NCI-H2227 (cell line): Measurements from ENCODE around the gene PLCH2.

Experiments
- DNase-seq: peaks from one replicate; lab custom pipeline; 2025; ENCODE audit not compliant: unreplicated experiment; lab: John Stamatoyannopoulos, UW

Gene PLCH2, protein sequence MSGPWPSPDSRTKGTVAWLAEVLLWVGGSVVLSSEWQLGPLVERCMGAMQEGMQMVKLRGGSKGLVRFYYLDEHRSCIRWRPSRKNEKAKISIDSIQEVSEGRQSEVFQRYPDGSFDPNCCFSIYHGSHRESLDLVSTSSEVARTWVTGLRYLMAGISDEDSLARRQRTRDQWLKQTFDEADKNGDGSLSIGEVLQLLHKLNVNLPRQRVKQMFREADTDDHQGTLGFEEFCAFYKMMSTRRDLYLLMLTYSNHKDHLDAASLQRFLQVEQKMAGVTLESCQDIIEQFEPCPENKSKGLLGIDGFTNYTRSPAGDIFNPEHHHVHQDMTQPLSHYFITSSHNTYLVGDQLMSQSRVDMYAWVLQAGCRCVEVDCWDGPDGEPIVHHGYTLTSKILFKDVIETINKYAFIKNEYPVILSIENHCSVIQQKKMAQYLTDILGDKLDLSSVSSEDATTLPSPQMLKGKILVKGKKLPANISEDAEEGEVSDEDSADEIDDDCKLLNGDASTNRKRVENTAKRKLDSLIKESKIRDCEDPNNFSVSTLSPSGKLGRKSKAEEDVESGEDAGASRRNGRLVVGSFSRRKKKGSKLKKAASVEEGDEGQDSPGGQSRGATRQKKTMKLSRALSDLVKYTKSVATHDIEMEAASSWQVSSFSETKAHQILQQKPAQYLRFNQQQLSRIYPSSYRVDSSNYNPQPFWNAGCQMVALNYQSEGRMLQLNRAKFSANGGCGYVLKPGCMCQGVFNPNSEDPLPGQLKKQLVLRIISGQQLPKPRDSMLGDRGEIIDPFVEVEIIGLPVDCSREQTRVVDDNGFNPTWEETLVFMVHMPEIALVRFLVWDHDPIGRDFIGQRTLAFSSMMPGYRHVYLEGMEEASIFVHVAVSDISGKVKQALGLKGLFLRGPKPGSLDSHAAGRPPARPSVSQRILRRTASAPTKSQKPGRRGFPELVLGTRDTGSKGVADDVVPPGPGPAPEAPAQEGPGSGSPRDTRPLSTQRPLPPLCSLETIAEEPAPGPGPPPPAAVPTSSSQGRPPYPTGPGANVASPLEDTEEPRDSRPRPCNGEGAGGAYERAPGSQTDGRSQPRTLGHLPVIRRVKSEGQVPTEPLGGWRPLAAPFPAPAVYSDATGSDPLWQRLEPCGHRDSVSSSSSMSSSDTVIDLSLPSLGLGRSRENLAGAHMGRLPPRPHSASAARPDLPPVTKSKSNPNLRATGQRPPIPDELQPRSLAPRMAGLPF (N-terminal part only)

DNA sequence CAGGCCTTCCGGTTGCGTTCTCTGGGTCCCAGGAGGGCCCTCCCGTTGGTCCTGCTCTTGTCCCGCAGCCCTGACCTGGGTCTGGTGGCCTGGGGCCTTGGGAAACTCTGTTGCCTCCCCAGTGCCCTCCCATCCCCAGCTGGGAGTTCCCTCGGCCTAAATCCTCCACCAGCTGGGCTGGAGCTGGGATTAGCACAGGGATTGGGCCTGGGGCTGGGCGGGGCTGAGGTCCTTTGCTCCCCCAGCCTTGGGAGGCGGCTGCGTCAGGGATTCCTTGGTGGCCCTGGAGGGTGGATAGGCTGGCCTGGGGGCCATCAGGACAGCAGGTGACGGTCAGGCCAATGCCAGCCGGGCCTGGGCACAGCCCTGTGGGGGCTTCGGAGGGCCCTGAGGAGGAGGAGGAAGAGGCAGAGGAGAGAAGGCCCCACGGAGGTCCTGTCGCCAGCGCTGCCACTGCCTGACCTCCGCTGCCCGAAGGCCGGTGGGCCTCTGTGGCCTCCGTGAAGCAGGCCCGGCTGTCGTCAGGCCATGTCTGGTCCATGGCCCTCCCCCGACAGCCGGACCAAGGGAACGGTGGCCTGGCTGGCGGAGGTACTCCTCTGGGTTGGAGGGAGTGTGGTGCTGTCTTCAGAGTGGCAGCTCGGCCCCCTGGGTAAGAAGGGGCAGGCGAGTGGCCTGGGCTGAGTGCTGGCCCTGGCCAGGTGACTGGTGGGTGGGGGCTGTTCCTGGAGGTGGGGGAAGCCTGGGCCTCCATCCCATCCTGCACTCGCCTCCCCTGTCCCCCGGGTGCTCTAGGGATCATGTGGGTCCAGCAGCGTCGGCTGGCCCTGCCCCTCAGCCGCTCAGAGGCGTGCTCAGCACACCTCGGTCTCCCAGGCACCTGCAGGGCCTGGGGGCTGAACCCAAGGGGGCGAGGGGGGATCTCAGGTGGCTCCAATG is at the start of gene PLCH2:
TSS of gene PLCH2 (plus strand) at position 229 of the 939 bp plus-strand sequence. CDS start at position 529, 300 bp downstream.
- DNase-seq, result no peak

DNA sequence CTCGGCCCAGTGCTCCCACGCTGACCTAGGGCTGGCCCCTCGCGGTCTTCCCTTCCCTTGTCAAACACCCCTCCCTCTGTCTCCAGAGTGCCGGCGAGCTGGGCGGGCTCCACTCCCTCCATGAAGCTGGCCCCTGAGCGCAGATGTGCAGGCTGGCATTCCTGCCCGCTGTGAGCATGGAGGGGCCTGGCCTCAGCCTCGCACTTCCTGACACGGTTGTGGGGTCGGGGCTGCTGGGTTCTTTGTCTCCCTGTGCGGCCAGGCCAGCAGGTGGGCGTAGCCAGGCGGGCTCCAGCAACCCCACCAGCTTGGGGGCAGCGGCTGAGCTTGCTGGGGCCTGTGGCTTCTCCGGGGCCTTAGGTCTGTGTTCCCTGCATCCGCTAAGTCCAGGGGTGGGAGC is 49.5 kb upstream of the PLCH2 start:
- DNase-seq, result no peak

DNA sequence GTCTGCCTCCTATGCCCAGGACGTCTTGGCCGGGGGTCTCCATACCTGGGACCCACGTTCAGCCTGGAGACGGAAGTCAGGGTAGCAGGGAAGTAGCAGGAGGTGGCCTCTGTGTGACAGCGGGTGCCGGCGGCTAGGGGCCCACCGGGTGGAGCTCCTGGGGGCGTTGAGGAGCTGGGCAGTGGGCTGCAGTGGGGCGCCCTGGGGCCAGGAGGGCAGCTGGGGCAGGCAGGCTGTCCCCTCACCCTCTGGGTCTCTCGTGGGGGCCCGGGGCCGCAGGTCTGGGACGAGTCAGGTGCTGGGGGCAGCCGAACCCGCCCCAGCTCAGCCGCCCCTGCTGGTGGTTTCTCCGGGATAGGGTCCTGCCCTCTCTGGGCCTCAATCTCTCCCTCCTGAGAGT is 49.0 kb upstream of the PLCH2 start:
- DNase-seq, result no peak

DNA sequence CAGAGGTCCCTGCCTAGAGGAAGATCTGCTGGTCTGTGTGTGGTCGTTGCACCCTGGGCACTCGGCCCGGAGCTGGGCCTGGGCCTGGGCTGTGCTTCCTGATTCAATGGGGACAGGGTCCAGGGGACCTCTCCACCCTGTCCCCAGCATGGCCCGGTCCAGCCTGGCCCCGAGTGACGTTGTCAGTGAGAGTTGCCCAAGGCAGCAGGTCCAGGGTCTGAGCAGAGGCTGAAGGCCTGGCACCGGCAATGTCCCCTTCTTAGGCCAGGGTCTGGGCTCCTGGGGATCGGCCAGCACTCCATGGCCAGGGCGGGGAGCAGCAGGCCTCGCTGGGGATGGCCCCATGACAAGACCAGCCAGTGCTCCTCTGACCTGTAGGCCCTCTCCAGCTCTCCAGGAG is 48.1 kb upstream of the PLCH2 start:
- no peak for DNase-seq

DNA sequence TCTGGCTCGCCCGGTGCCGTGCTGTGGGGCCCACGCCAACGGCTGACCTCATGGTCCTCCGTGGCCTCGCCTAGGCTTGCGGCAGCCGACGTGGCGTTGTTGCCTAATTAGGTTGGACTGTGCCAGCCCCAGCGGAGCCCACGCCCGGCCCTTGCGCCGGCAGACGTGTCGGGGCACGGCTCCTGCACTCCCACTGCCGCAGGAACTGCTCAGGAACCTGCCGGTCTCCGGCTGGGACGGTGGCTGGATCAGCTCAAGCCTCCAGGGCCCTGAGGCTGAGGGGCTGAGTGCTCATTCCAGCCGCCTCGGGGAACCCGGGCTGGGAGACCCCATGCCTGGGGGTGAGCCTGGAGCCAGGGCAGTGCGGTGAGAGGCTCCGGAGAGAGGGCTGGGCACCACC is 47.6 kb upstream of the PLCH2 start:
- DNase-seq, result no peak

DNA sequence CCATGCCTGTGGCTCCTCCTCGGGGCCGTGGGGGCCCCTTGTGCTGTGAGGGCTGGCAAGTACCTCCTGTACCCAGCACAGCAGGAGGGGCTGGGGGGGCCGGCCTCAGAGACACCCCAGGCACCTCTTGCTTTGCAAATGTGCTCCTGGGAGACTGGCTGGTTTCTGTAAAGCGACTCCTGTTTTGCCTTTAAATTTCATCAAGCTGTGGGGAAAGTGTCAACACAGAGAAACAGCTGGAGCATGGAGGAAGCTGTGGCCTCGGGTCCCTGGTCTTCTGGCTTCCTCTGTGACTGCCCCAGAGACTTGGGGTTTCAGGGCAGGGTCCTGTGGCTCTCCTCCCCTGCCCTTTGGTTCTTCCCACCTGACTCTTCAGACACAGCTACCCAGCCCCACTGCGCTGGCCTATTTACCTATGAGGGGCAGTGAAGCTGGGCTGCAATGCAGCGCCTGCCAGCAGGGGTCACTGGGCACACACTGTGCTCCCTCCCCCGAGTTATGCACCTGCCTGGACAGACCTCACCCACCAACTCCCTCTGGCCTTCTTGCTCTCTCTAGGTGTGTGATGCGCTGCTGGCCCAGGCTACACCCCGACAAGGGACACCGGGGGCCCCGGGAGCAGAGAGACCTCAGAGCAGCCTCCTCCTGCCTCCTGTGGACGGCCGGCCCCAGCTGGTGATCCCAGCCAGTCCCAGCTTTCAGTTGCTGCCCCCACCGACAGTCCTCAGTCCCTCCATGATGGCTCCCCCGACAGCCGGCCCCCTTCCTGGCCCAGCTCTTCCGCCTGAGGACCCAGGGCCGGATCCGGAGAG is 46.1 kb upstream of the PLCH2 start:
- DNase-seq, result no peak

DNA sequence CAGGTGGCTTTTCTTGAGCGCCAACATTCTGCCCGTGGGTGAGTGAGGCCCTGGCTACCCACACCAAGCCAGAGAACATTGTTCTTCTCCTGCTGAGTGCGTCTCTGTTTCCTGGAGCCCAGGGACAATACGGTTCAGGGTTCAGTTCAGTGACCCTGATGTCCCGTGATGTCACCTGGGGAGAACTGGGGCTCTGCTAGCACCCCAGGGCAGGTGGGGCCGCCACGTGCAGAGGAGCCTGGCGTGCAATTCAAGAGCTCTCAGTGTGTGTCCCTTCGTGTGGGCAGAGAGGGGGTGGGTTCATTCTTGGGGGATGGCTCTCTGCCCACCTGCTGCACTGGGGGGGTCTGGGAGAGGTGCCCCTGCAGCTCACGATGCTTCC is 45.5 kb upstream of the PLCH2 start:
- DNase-seq, result no peak

DNA sequence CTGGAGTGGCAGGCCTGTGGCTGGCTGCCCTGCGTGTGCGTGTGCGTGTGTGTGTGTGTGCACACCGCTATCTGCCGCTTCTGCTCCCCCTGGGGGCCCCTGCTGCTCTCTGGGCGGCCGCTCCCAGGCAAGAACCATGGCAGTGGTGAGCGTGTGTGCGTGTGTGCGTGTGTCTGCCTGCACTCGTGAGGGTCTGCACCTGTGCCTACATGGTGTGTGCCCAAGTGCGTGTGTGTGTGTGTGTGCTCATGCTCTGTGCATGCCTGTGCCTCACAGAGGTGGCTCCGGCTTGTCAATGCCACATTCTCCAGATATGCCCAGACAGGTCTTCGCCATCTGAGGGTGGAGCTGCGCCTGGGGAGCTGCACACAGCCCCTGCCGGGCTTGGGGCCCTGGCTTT is 45.0 kb upstream of the PLCH2 start:
- DNase-seq, result peak; percentile 70

DNA sequence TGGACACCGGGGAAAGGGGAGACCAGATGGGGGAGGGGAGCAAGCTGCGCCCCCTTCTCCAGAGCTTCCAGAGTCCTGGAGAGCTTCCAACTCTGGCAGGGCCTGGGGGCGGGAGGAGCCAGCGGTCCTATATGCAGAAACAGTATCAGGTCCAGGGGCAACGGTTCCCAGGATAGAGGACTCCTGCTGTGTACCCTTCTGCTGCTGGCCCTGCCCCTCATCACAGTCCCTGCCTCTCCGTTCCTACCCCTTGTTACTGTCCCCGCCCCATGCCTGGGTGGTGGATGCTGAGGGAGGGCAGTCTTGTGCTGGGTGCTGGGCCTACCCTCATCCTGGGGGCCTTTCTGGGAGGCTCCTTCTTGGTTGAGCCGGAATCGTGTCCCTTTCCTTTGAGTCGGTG is 44.6 kb upstream of the PLCH2 start:
- no peak for DNase-seq

DNA sequence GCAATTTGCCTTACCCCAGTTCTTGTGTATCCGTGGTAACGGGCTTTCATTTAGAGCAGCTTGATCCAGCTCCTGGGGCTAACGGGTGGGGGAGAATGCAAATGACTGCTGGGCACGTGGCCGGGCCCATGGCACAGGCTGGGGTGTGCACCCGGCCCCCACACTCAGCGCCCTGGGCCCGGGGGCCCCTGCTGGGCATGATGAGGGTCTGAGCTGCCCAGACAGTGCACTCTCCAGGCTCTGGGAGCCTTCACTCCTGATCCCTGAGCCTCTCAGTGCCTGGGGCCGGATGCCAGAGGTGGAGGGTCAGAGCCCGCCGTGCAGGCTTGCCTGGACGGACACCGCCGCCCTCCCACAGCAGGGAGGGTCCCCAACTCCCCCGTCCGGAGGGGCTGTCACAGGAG is 43.6 kb upstream of the PLCH2 start:
- no peak for DNase-seq

DNA sequence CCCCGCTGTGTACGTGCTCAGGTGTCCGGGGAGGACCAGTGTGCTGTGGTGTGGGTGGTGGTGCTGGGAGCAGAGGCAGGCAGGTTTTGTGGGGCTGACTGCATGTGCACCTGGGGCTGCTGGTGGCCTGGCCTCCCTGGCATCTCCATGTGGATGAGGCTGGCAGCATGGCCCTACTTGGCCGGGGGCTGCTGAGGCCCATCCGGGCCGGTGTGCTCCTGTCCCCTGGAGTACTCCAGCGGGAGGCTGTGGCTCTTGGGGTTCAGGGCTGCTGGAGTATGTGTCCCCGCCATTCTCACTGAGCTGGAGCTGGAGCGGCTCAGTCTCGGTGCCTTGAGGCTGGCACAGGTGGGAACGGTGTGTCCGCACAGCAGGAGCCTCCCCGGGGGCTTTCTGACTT is 42.9 kb upstream of the PLCH2 start:
- DNase-seq, result no peak

DNA sequence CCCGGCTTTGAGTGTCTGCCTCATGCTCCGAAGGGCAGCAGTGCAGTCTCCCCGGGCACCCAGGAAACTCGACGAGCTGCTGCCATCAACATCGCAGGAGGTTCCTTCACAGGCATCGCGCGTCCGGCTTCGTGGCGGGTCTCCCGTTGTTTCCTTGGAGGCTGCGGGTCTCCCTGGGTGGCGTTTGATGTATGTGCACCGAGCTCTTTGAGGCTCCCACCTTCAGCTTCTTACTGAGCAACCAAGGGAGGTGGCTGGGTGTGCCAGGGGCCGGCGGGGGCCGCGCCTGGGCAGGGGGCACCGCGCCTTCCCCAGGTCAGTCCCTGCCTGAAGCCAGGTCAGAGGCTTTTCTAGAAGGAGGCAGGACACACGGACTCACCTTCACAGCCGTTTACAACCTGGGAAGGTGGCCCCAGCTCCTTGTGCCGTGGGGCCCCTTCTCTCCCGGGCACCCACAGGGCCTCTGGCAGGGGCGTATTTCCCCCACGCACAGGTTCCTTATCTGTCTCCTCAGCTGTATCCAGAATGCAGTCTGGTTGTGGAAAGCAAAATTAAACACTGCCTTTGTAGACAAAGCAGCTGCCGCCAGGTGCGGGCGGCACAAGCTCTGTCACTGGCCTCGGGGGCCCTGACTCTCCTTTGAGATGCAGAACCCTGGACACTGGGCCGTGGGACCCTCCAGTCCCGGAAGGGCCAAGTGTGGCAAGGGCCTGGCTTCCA is 42.0 kb upstream of the PLCH2 start:
- DNase-seq, result no peak

DNA sequence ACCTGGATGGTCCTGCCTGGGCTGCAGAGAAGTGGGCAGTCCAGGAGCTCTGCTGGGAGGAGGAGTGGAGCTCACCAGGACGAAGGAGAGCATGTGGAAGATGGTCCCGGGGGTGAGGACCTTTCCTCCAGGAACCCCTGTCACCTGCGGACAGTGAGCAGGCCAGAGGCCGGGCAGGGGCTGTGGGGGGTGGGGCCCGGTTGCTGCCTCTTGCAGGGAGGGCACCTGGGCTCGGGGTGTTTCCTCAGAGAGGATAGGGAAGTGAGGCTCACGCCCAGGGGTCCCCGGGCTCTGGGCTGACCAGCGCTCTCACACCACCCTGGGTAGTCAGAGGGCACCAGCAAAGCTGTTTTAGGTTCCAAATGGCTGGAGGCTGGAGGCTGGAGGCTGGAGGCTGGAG is 41.0 kb upstream of the PLCH2 start:
- DNase-seq, result no peak

DNA sequence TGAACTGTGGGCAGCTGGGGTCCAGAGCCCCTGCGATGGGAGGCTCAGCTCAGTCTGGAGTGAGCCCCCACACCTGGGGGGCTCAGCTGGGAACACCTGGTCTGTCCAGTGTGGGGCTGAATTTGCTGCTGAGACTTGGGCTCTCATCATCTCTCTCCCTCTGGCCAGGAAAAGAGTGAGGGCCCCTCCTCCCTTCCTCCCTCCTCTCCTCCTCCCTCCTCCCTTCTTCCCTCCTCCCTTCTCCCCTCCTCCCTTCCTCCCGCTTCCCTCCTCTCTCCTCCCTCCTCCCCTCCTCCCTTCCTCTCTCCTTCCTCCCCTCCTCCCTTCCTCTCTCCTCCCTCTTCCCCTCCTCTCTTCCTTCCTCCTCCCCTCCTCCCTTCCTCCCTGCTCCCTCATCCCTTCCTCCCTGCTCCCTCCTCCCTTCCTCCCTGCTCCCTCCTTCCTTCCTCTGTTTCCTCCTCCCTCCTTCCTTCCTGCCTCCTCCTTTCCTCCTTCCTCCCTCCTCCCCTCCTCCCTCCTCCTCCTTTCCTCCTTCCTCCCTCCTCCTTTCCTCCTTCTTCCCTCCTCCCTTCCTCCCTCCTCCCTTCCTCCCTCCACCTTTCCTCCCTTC is 40.2 kb upstream of the PLCH2 start:
- no peak for DNase-seq

DNA sequence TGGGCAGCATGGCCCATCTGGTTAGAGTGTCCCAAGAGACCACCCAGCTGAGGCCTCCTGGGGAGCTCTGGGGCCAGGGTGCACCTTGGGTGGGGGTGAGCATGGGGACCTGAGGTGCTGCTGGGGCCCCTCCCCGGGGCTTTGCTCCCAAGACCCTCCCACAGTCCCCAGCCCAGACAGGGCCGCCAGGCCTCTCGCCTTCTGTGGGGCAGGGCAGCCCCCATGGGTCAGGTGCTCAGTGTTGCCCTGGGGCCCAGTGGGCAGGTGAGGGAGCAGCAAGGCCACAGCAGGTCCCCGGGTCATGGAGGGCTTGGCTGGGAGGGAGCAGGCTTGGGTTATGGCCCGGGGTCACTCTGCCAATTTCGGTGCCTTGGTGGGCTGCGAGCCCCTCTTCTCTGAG is 39.2 kb upstream of the PLCH2 start:
- no peak for DNase-seq

DNA sequence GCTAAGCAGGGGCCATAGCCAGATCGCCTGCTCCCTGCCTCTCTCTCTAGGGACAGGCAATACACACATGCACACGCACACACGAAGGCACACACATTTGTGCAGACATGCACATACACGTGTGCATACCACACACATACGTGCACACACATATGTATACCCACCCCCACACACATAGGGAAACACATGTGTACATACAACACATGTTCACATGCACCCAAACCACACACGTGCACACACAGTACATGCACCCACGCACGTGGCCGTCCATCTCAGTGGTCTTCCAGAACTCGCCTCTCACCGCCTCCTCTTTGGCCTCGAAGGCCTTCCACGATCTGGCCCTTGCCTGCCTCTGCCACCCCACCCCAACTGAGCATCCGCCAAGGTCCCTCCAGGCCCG is 38.5 kb upstream of the PLCH2 start:
- DNase-seq, result no peak

DNA sequence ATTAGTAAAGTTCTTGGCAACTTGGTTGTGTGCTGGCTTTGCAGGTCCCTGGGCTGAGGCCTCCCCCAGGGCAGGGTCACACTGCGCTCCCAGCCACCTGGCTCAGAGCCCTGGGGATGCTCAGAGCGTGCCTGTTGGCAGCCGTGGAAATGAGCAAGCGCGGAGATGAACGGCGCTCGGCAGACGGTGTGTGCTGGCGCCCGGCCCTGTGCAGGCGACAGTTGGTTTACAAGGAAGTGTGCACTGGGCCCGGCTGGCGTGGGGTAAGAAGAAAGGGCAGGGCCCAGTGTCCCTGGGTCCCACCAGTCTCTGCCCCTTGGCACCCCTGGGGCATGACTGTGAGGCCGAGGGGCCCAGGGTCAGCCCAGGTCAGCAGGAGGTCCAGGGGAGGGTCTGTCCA is 38.1 kb upstream of the PLCH2 start:
- no peak for DNase-seq

DNA sequence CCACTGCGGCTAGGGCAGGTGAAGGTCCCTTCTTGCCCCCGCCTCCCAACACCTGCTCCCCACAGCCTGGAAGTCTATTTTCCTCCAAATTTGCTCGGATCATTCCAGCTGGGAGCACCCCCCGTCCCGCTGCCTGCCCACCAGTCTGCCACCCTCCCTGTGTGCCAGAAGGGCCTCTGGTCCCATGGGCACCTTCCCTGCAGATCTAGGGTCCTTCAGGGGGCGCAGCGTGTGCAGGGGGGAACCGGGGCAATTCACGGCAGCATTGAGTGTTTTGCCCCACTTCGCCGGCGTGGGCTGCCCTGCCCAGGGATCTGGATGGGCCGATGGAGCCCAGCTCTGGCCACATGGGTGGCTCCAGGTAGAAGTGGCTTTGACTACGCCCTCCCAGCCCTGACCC is 37.4 kb upstream of the PLCH2 start:
- no peak for DNase-seq

DNA sequence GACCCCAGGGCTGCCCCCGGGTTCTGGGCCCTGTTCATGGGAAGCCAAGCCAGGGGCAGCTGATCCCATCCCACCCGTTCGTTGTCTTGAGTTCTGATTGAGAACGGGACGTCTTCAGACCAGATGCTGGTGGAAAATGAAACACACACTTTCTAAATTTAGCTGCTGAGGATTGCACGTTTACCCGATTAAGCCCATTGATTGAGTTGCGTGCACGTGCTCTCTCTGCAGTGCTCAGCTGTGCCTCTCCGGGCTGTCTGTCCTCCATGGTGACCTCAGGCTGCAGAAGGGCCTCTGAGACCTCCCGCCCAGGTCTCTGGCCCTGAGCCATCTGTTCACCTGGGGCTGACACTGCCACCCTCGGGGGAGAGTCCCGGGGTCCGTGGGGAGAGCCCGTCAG is 36.7 kb upstream of the PLCH2 start:
- no peak for DNase-seq
